Skin epidermis (tissue), 12 donors: ENCODE results near the gene MEN1.

Experiments used
- H3K27ac ChIP-seq, 21 experiments: fragments of 200-600 bp; sonication (generic) in 11 of 21; one replicate each; pipeline ENCODE4 v1.5.0; 2020; ENCODE audit warnings: mild to moderate bottlenecking in 3 of 21, inconsistent platforms in 2 of 21, moderate library complexity in 2 of 21
- H3K4me3 ChIP-seq, 7 experiments: fragments of 200-600 bp; sonication (generic) in 2 of 7; one replicate each; pipeline ENCODE4 v1.5.0; 2020; ENCODE audit warnings: inconsistent platforms in 2 of 7, mild to moderate bottlenecking in 2 of 7, moderate library complexity in 1 of 7

Gene MEN1

GRCh38 chr11:64771861-64772260 lies 38.5 kb downstream of the MEN1 start:
- H3K4me3 ChIP-seq = no peak overlapping the region
- H3K27ac ChIP-seq = peak overlapping the region in 4 of 21 experiments; percentile 10 to 43 (median 26)

DNA sequence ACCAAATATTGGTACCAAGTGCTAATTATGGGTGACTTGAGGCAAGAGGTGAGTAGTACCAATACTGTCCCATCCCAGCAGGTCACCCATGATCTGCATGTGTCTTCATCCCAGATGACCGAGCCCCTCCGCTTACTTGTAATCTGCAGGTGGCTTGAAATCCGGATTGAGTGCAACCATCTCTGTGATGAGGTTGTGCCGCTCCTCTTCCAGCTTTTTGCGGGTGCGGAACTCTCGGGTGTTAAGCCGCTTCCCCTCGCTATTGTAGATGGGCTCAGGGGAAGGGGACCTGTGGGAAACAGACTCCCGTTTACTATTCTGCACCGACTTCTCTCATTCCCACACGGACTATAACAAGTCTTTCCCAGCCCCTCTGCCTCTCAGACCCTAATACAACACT lies 40.2 kb downstream of the MEN1 start:
- H3K4me3 ChIP-seq = no peak overlapping the region
- H3K27ac ChIP-seq = no peak overlapping the region

DNA sequence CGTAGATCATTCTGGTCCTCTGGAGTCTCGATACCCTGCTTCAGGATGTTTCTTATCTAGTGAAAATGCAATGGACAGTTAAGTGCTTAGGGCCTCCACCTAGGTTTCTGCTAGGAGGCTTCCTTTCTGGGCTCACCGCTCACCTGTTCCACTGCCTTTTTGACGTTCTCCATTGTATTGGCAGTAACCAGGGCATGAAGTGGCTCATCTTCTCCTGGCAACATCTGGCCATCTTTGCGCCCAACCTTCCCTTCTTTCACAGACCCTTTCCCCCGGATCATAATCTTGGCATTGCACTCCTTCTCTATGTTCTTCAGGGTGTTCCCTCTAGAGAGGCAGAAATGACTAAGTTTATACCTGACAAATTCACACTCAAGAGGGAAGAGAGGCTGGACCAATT lies 41.1 kb downstream of the MEN1 start:
- no peak overlapping the region for H3K4me3 ChIP-seq
- no peak overlapping the region for H3K27ac ChIP-seq

DNA sequence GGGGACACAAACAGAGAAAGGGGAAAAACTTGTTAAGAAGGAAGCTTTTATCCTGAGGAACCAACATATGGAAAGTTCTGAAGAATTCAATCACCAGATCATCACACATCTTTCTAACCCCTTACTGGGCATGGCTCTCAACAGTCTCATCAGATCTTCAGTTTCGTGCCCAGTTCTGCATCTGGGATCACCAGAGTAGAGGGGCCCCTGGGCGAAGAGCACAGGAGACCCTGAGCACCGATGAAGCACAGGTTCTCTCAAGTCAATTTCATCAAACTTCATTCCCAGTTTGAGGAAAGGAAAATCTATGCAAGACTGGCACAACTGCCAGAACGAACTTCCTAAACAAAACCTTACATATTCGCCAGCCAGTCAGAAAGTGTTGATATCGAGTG lies 42.1 kb downstream of the MEN1 start:
- H3K4me3 ChIP-seq = no peak overlapping the region
- H3K27ac ChIP-seq = peak overlapping the region in 1 of 21 experiments; percentile 38

DNA sequence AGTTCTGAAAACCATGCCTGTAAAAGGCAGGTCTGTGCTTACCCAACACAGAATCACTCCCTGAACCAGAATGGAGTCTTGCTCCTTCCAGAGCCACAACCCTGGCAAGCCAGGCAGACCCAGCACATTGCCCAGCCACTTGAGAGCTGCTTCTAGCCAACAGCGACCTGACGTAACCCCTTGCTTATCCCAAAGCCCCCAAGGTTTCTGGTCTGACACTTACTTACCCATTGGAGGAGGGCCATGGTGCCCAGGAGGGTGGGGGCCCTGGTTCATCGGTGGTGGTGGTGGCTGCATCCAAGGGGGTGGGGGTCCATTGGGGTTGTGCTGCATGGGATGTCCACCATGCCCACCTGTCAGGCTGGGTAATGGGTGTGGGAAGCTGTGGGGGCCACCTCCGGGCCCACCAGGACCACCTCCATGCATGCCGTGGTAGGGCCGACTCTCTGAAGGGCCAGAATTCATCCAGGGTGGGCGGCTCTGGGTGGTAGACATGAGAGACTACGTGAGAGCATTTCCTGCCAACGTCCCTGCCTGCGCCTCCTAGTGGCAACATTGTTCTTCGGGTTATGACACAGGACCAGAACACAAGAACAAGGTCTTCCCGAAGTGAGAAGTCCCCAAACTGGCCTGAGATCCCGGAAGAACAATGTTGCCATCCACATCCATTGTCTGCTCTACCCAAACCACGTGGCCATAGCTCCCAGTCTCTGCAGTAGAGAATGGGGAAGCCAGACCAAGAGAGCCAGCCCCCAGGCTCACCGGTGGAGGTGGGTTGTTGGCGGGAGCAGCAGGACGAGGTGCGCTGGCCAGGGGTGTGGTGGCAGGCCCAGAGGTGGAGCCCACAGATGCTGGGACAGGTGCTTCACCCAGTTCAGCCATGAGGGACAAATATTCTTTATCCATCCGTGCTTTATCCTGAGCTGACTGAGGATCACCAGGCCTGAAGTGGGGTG lies 42.7 kb downstream of the MEN1 start:
- no peak overlapping the region for H3K4me3 ChIP-seq
- H3K27ac ChIP-seq = peak overlapping the region in 4 of 21 experiments; percentile 6 to 62 (median 50)

- no peak overlapping the region for H3K4me3 ChIP-seq
- H3K27ac ChIP-seq = peak overlapping the region in 3 of 21 experiments; percentile 6 to 62 (median 62)
Measured at GRCh38 chr11:64766881-64767280, 43.5 kb downstream of the MEN1 start.

- no peak overlapping the region for H3K4me3 ChIP-seq
- no peak overlapping the region for H3K27ac ChIP-seq
Measured at GRCh38 chr11:64765851-64766665, 44.3 kb downstream of the MEN1 start.

DNA sequence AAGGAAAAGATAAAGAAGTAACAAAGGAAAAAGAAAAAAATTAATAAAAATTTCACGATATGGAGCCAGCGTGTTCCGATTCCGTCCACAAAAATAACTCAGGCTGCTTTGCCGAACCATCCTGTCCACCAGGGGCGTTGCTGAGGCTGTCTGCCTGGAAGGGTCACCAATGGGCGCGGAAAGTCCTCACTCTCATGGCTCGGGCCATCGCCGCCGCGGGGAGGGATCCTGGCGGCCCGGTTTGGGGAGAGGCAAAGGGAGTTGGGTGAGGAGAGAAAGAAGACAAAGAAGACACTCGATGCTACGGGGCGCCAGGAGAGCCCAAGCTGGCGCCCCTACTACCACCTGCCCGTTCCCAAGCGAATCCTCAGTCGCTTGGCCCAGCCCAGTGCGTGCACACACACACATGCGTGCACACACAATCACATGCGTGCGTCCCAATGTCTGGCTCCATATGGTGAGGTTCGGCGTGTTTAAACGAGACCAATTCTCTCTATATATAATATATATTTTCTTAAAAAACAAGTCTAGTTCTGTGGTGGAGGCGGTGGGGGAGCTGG lies 45.0 kb downstream of the MEN1 start:
- H3K4me3 ChIP-seq = no peak overlapping the region
- H3K27ac ChIP-seq = peak overlapping the region in 1 of 21 experiments; percentile 60

- no peak overlapping the region for H3K4me3 ChIP-seq
- peak overlapping the region in 7 of 21 experiments; percentile 2 to 75 (median 54) for H3K27ac ChIP-seq
Measured at GRCh38 chr11:64764753-64765152, 45.6 kb downstream of the MEN1 start.

DNA sequence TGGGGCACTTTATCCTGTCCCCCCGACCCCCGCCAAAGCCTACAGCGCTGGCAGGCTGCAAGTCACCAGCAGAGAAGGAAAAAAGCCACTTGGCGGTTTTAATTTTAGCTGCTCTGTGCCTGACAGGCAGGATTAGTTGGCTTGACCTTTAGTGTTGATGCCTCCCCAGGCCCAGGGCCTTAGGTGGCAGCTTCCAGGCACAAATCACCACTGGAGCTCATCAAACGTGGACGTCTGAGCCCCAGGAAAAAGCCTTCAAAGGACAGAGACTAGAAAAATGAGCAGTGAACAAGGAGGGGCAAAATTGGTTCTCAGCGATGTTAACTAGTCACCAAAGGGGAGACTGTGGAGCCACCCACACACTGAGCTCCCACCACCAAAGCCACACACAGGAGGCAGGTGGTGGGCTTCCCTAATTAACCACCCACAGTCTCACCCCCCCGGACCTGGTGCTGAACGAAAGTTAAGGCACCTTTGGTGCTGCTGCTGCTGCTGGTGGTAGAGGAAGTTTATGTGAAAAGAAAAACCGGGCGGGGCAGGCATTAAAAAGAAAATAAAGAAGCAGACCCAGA lies 46.2 kb downstream of the MEN1 start:
- Histone ChIP-seq H3K4me3 (no peak overlapping the region), H3K27ac (peak overlapping the region in 14 of 21 experiments; percentile 2 to 75 (median 57))

DNA sequence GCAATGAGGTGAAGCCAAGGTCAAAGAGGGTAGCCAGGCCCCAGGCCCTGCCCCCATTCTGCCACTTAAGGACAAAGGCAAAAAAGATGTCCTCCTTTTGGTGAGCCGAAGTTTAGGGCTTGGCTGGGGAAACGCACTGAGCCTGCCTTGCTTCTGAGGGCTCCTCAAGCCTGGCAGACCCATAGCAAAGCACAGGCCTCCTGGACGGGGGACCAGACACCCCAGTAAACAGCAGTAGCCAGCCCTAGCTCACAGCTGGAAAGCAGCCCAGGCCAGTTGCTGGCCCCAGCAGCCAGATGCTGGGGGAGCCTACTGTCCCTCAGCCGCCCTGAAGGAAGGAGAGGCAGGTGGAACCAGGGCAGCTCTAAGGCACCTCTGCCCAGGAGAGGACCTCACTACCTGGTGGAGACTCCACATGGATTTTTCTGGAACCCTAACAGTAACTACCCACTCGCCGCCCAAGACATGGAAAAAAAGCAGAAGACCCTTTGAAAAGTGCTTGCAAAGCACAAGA lies 46.8 kb downstream of the MEN1 start:
- H3K27ac ChIP-seq = peak overlapping the region in 16 of 21 experiments; percentile 1 to 75 (median 46)
- no peak overlapping the region for H3K4me3 ChIP-seq

DNA sequence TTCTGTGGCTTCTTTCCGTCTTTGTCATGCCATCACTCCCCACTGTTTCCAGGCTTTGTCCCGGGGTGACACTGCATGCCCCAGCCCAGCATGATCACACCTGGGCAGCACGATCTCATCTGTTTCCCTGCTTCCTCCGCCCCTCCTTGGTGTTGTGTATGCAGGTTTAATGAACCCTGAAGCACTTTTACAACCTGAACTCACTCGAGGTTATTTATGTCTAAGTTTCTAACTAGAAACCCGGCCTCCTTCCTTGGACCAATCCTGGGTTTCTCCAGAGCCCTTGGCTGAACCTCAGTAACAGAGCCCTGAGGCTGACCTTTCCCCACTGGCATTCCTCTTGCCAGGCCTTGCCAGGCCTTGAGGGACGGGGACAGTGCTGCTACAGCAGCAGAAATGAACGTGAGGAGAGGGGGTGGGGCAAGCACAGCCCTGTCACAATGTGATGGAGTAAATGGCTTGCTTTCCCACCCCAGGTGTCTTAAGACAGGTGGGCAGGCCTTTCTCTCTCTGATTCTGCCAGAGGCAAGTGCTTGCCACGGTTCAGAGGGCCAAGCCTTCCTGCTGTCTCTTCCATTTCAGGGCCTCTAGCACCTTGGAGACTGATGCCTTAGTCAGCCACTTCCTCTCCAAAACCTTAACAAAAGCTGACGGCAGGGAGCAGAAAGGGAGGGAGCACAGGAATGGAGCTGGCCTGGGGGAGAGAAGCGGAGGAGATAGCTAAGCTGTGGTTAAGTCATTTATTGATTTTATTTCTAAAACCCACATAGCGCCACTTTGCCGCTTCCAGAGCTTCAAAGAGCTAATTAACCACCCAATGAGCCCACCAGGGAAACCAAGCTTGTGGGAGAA lies 47.5 kb downstream of the MEN1 start:
- Histone ChIP-seq H3K27ac (peak overlapping the region in 16 of 21 experiments; percentile 1 to 75 (median 46)), H3K4me3 (no peak overlapping the region)

DNA sequence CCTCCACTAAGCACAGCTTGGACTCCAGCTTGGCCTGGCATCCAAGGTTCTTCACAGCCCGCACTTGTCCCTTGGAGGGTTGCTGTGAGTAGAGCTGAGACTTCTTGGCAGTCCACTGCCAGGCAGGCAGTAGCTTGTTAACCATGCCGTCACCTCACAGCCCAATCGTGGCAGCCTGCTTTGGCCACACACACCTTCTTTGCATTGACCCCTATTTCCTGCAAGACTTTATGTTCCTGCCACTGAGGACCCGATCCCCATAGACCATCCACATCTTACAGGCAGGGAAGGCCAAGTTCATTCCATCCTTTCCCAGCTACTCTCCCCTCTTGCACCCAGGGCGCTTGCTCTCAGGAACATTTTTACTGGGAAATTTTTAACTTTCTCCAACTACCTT lies 48.1 kb downstream of the MEN1 start:
- Histone ChIP-seq H3K27ac (peak overlapping the region in 6 of 21 experiments; percentile 2 to 75 (median 59)), H3K4me3 (no peak overlapping the region)

DNA sequence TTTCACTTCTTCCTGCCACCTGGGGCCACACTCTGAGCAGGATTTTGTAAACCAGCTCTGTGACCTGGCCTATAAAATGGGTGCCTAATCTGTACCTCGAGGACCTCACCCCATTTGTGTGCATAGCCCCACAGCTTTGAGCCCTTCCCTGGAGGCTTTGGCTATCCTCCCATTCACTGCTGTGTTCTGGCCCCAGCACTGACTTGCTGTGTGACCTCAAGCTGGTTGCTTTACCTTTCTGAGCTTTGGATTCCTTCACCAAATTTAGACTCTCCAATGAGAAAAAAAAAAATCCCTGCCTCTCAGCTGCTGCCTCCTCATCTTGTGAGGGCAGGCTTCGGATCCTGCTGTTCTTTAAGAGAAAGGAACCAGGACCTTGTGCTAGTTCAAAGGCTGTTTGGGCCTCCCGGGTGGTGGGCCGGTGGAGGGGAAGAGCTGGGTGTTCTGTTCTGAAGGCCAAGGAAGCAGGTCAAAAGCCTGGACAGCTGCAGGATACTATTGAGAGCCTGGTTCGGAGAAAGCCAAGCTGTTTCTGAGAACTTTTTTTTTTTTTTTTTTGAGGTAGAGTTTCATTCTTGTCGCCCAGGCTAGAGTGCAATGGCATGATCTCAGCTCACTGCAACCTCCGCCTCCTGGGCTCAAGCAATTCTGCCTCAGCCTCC lies 49.5 kb downstream of the MEN1 start:
- H3K27ac ChIP-seq = peak overlapping the region in 3 of 21 experiments; percentile 47 to 75 (median 49)
- no peak overlapping the region for H3K4me3 ChIP-seq

DNA sequence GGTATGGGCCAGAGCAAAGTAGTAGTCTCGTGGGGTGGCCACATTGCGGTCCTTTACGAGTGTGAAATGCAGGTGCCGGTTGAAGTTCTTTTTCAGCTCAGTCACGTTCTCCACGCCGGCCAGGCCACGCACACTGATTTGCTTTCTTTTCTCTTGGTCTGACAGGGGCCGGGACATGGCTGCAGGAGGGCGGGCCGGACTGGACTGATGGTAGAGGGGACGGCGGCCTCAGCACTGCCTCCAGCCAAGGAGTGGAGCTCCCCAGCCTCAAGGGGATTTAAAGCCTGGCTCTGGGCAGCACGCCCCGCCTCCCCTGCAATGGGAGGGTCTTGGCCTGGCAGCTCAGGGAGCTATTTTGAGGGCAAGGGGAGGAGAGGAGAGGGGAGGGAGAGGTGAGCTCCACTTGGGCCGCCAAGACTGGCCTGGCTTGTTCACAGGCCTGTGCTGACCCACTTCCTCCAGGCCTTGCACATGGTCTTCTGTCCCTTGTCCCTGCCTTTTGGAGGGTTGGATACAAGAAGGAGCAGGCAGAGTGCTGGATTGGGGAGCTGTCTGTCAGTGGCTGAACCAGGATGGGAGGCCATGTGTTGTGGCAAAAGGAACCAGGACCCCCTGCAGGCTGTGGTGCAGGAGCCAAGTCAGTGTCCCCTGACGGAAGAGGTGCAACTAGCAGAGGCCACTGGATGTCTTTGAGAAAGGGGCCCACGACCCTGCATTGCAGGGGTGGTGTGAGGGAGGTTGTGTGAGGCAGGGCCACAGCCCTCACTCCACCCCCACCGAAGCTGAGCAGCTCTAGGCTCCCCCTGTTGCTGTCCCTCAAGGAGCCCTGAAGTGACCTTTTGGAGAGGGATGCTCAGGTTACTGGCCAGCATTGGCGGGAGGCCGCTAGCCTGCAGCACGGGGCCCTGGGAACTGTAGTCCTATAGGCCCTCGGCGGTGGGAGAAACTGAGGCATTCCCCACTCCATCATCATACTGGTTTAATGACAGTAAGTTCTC lies 50.3 kb downstream of the MEN1 start, which contains the start of gene PYGM:
TSS of gene PYGM (minus strand) at position 253 of the 998 bp plus-strand sequence. CDS start at position 177, 76 bp downstream.
- Histone ChIP-seq H3K27ac (peak within 1 kb of the TSS in 10 of 21 experiments; percentile 3 to 53 (median 20)), H3K4me3 (no peak within 1 kb of the TSS)

DNA sequence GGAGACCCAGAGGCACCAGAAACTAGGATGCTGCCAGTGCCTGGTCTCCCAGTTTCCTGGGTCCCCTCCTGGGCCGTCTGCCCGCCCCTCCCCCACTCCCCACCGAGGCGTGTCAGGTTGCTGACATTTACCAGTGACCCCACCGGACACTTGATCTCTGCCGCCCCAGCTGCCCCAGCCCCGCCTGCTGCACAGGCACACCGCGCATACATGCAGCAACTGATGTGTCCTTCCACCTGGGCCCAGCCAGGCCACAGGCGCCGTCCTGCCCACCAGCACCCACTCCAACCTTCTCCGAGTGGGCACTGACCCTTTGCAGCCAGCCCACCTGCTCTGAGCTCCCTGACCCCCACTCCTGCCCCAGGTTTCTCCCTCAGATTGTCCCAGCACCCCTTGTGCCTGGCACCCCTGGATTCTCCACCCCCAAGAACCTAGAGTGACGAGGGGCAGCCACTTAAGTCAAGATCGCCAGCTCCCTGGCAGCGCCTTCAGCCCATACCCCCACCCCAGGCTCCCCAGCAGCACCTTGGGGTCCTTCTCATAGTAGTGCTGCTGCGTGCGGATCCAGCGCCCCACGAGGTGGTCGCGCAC lies 51.1 kb downstream of the MEN1 start:
- Histone ChIP-seq H3K27ac (peak overlapping the region in 9 of 21 experiments; percentile 3 to 49 (median 18)), H3K4me3 (no peak overlapping the region)
